Measurements from ENCODE around the gene PHOSPHO2. TPM values are rescaled to one million over a fixed set of nuclear protein-coding genes. Genes with fewer than 3 reads are reported as not detected.

PHOSPHO2 gene
- total RNA-seq, 1 donor from 2014 or later = 5.0 TPM

GRCh38 chr2:169716938-169717690 lies 22.8 kb downstream of the PHOSPHO2 start:
- DNase-seq = peak; percentile 49

- no peak for DNase-seq
Observed at GRCh38 chr2:169717691-169718063, 23.4 kb downstream of the PHOSPHO2 start.

- no peak for DNase-seq
Observed at GRCh38 chr2:169718930-169719504, 24.7 kb downstream of the PHOSPHO2 start.

- DNase-seq = peak; percentile 46
Observed at GRCh38 chr2:169721016-169721415, 26.7 kb downstream of the PHOSPHO2 start.

GRCh38 chr2:169727065-169727464 lies 32.8 kb downstream of the PHOSPHO2 start:
- DNase-seq = no peak

GRCh38 chr2:169729274-169729605 lies 35.0 kb downstream of the PHOSPHO2 start:
- DNase-seq = peak; percentile 61

GRCh38 chr2:169732075-169732474 lies 37.8 kb downstream of the PHOSPHO2 start:
- no peak for DNase-seq

GRCh38 chr2:169732583-169733358 lies 38.5 kb downstream of the PHOSPHO2 start:
- DNase-seq = no peak

GRCh38 chr2:169734169-169734847 lies 40.0 kb downstream of the PHOSPHO2 start:
- peak; percentile 66 for DNase-seq

GRCh38 chr2:169735623-169736022 lies 41.4 kb downstream of the PHOSPHO2 start:
- DNase-seq = no peak

GRCh38 chr2:169736902-169737301 lies 42.6 kb downstream of the PHOSPHO2 start:
- DNase-seq = peak; percentile 24

GRCh38 chr2:169738566-169739229 lies 44.4 kb downstream of the PHOSPHO2 start:
- DNase-seq = no peak

GRCh38 chr2:169739351-169739750 lies 45.1 kb downstream of the PHOSPHO2 start:
- DNase-seq = no peak

- peak; percentile 65 for DNase-seq
Observed at GRCh38 chr2:169743549-169743948, 49.3 kb downstream of the PHOSPHO2 start.

- no peak for DNase-seq
Observed at GRCh38 chr2:169746240-169746639, 52.0 kb downstream of the PHOSPHO2 start.

GRCh38 chr2:169748319-169748718 lies 54.0 kb downstream of the PHOSPHO2 start:
- DNase-seq = no peak

Small RNA genes lying within 50 kb of the gene (small RNA-seq; reads per million reads assigned to genes)
- gene RF00432 (ENCODE audit: low replicate concordance) = not detected

Other genes starting within 250 kb of the PHOSPHO2 start
- gene BBS5, start 215.0 kb upstream of the PHOSPHO2 start, total RNA-seq = 12.2 TPM
- gene KLHL41, start 184.8 kb upstream of the PHOSPHO2 start, total RNA-seq = 2,840 TPM
- gene FASTKD1, start 120.6 kb upstream of the PHOSPHO2 start, total RNA-seq = 38.6 TPM
- gene PPIG, start 110.1 kb upstream of the PHOSPHO2 start, total RNA-seq = 46.1 TPM
- not detected for gene CFAP210, start 64 bp upstream of the PHOSPHO2 start, total RNA-seq
- gene KLHL23, start 39.4 kb downstream of the PHOSPHO2 start, total RNA-seq = 55.1 TPM
- gene SSB, start 104.4 kb downstream of the PHOSPHO2 start, total RNA-seq = 72.5 TPM
- gene METTL5, start 130.4 kb downstream of the PHOSPHO2 start, total RNA-seq = 37.0 TPM
- gene UBR3, start 133.0 kb downstream of the PHOSPHO2 start, total RNA-seq = 170 TPM

All from tongue (tissue), 3 donors.